ENCODE measurements around the gene PIEZO1.

The PIEZO1 gene

DNA sequence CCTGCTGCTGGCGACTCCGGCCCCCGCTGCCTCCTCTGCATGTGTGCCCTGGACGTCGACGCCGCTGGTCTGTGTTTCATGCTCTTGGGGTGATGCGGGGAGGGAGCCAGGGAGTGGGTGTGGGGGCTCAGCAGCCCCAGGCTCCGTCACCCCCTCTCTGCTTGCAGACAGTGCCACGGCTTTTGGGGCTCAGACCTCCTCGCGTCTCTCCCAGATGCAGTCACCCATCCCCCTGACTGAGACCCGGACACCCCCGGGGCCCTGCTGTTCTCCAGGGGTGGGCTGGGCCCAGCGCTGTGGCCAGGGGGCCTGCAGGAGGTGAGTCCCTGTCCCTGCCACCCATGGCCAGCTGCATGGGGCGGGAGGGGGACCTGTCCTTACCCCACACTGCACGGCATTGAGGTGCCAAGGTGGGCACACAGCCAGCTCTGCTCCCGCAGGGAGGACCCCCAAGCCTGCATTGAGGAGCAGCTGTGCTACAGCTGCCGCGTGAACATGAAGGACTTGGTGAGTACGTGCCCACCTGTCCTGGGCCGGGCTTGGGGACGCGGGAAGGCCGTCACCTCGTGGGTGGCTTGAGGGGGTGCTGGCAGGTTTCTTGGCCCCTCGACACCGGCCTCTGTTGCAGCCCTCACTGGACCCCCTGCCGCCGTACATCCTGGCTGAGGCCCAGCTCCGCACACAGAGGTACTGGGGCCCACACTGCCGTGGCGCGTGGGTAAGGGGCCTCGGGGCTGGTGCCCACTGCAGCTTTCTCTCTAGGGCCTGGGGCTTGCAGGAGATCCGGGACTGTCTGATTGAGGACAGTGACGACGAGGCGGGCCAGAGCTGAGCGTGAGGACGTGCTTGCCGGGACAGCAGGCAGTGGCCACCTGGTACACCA, 70.4 kb downstream of the PIEZO1 start:
- ChIA-PET CTCF (interaction anchor here (0.6 to 1.3 kb wide), 3 partner anchors 22 to 369 kb away, joined by 3 to 8 read pairs (median 3); no protein-coding TSS in a partner anchor), POLR2A (ENCODE audit: low non-redundant PET) (no interaction called here)

DNA sequence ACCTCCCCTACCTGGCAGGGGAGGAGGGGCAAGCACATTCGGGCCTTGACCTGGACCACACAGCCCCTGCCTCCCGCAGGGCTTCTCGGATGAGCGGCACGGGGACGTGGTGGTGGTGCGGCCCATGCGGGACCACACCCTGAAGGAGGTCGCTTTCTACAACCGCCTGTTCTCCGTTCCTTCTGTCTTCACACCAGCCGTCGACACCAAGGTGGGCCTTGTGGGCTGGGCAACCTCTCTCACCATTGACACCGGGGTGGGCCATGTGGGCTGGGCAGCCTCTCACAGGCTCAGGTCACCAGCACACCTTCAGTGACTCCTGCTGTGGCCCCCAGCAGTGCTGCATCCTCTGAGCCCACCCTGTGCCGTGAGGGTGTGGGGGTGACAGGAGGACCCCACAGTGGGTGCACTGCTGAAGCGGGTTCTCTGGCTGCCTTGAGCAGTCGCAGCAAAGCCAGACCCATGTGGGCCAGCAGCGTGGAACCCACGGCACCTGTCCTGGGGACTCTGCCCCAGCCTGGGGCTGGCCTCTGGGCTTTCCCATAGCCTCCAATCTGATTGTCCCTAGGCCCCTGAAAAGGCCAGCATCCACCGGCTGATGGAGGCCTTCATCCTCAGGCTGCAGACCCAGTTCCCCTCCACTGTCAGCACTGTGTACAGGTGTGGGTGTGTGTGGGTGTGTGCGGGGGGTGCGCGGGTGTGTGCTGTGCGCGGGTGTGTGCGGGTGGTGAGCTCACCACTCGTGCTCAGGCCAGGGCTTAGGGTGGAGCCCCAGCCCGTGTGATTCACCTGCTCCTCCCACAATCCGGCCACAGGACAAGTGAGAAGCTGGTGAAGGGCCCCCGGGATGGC, 71.2 kb downstream of the PIEZO1 start:
- no peak for DNase-seq (ENCODE audit: low spot score)
- ChIA-PET CTCF (interaction anchor here (0.6 to 1.3 kb wide), 2 partner anchors 23 to 368 kb away, joined by 3 to 8 read pairs; no protein-coding TSS in a partner anchor), POLR2A (ENCODE audit: low non-redundant PET) (no interaction called here)
- peak overlapping the region; percentile 31; the same call in 1 of the 2 replicates for H3K27ac ChIP-seq
- TF ChIP-seq, protein P1, sequence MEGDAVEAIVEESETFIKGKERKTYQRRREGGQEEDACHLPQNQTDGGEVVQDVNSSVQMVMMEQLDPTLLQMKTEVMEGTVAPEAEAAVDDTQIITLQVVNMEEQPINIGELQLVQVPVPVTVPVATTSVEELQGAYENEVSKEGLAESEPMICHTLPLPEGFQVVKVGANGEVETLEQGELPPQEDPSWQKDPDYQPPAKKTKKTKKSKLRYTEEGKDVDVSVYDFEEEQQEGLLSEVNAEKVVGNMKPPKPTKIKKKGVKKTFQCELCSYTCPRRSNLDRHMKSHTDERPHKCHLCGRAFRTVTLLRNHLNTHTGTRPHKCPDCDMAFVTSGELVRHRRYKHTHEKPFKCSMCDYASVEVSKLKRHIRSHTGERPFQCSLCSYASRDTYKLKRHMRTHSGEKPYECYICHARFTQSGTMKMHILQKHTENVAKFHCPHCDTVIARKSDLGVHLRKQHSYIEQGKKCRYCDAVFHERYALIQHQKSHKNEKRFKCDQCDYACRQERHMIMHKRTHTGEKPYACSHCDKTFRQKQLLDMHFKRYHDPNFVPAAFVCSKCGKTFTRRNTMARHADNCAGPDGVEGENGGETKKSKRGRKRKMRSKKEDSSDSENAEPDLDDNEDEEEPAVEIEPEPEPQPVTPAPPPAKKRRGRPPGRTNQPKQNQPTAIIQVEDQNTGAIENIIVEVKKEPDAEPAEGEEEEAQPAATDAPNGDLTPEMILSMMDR (conservative IDR thresholded peaks at IDR 0.05; ENCODE audit: low read depth), result no peak

More for the DNA sequence above, 70.4 kb downstream of the PIEZO1 start:
- TF ChIP-seq, protein P1 (conservative IDR thresholded peaks at IDR 0.05; ENCODE audit: low read depth), result no peak
- DNase-seq (ENCODE audit: low spot score), result no peak
- peak overlapping the region; percentile 31; the same call in 1 of the 2 replicates for H3K27ac ChIP-seq

DNA sequence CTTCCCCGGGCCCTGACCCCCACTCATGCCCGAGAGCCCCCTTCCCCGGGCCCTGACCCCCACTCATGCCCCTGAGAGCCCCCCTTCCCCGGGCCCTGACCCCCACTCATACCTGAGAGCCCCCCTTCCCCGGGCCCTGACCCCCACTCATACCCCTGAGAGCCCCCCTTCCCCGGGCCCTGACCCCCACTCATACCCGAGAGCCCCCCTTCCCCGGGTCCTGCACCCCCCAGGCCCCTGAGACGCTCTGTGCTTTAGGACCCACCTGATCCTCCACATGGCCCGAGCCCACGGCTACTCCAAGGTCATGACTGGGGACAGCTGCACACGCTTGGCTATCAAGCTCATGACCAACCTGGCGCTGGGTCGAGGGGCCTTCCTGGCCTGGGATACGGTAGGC, 72.0 kb downstream of the PIEZO1 start:
- ChIA-PET CTCF (interaction anchor here (0.6 kb wide), 1 partner anchor 145 kb away, joined by 3 read pairs; no protein-coding TSS in a partner anchor), POLR2A (ENCODE audit: low non-redundant PET) (no interaction called here)
- DNase-seq (ENCODE audit: low spot score), result no peak
- TF ChIP-seq, protein P1 (conservative IDR thresholded peaks at IDR 0.05; ENCODE audit: low read depth), result no peak
- H3K27ac ChIP-seq, result no peak overlapping the region

DNA sequence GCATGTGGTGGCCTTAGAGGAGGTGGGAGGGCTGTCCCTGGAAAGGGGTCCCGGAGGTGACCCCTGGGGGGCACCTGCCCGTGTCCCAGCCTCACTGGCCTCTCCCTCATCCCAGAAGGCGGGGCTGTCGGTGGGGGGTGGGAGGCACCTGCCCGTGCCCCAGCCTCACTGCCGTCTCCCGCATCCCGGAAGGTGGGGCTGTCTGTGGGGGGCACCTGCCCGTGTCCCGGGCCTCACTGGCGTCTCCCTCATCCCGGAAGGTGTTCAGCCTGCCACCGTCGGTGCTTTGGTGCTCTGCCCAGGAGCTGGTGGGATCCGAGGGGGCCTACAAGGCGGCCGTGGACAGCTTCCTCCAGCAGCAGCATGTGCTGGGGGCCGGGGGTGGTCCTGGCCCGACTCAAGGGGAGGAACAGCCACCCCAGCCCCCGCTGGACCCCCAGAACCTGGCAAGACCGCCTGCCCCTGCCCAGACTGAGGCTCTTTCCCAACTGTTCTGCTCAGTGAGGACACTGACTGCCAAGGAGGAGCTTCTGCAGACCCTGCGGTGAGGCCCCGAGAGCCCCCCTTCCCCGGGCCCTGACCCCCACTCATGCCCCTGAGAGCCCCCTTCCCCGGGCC, 72.5 kb downstream of the PIEZO1 start:
- H3K27ac ChIP-seq, result peak overlapping the region; percentile 37
- TF ChIP-seq, protein P1 (conservative IDR thresholded peaks at IDR 0.05; ENCODE audit: low read depth), result no peak
- ChIA-PET CTCF (interaction anchor here (0.6 to 0.7 kb wide), 2 partner anchors 146 to 613 kb away, joined by 3 to 4 read pairs; no protein-coding TSS in a partner anchor), POLR2A (ENCODE audit: low non-redundant PET) (no interaction called here)
- DNase-seq (ENCODE audit: low spot score), result no peak

DNA sequence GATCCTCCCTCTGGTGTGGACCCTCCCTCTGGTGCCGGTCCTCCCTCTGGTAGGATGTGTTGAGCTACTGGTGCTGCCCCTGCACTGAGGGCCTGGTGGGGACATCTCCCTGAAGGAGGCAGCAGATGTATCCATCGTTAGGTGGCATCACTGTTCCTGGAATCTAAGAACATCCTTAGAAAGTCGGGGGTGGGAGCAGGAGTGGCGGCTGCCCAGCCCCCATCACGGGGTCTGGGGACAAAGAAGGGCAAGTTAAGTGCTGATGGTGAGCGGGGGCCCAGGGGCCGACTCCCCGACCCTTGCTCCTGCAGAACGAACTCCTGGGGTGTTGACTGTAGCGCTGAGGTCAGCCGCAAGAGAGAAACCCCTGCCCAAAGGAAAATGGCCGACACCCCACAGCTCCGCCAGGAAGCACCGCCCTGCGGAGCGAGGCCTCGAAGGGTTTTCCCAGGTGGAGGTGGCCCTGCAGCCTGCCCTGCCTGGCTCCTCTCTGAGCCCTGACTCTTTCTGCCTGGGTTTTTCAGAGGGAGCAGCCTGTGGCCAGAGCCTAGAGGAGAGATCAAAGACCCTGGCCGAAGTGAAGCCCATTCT, 73.2 kb downstream of the PIEZO1 start:
- peak overlapping the region; percentile 37 for H3K27ac ChIP-seq
- TF ChIP-seq, protein P1 (conservative IDR thresholded peaks at IDR 0.05; ENCODE audit: low read depth), result no peak
- ChIA-PET CTCF (interaction anchor here (0.7 kb wide), 1 partner anchor 614 kb away, joined by 4 read pairs; no protein-coding TSS in a partner anchor), POLR2A (ENCODE audit: low non-redundant PET) (no interaction called here)
- no peak for DNase-seq (ENCODE audit: low spot score)

All from RWPE1 (cell line).